Panc1 (cell line): Measurements from ENCODE around the gene H6PD. TPM values are rescaled to one million over a fixed set of nuclear protein-coding genes. Genes with fewer than 3 reads are reported as not detected.

Source experiments
- ATAC-seq: fragments of 200-7000 bp; cut with Tn5 transposase; 2 replicates; pipeline ENCODE4 v1.9.1; 2020; ENCODE audit warnings: mild to moderate bottlenecking, moderate library complexity
- BruUV-seq: library from RNA; stranded (reverse); fragments of 400-500 nt; replicated peaks from 2 replicates; lab custom pipeline; 2021; lab: Mats Ljungman, UMichigan
- CTCF ChIA-PET: fragments of 300-600 bp; sonication (Branson Sonifier 250); formaldehyde crosslinking; loops from one replicate; lab custom pipeline; 2022; ENCODE audit warnings: antibody characterized with exemption; lab: Charles Lee
- POLR2A ChIA-PET: fragments of 300-600 bp; sonication (Branson Sonifier 250); formaldehyde crosslinking; loops from one replicate; lab custom pipeline; 2022; ENCODE audit warnings: antibody characterized with exemption; lab: Charles Lee
- DNase-seq: peaks from one replicate; pipeline ENCODE4 v3.0.0-alpha.2; 2010; ENCODE audit warnings: low read depth, low spot score
- H3K27ac ChIP-seq: 2 replicates; pipeline ENCODE4 v1.5.1; 2011; ENCODE audit warnings: mild to moderate bottlenecking, low read length, inconsistent platforms
- H3K27me3 ChIP-seq: fragments of 200-500 bp; sonication (Bioruptor generic); 2 replicates; pipeline ENCODE4 v1.6.0; 2014; ENCODE audit warnings: low read length, inconsistent platforms; ENCODE audit not compliant: control insufficient read depth, insufficient read depth
- H3K36me3 ChIP-seq: fragments of 200-500 bp; sonication (Bioruptor generic); 2 replicates; pipeline ENCODE4 v1.5.1; 2014; ENCODE audit warnings: inconsistent platforms, mild to moderate bottlenecking, low read length, moderate library complexity; ENCODE audit not compliant: control insufficient read depth, insufficient read depth
- H3K4me1 ChIP-seq: 2 replicates; pipeline ENCODE4 v1.5.1; 2011; ENCODE audit warnings: inconsistent platforms, mild to moderate bottlenecking, low read length, moderate library complexity; ENCODE audit not compliant: control insufficient read depth, insufficient read depth
- H3K4me3 ChIP-seq, 2 experiments: 2 replicates each; pipeline ENCODE4 v1.5.1; 2011 to 2012; ENCODE audit warnings: low read depth in 2 of 2, low read length in 2 of 2, mild to moderate bottlenecking in 2 of 2, inconsistent platforms in 1 of 2, moderate library complexity in 1 of 2
- H3K9me3 ChIP-seq: fragments of 200-500 bp; sonication (Bioruptor generic); 2 replicates; pipeline ENCODE4 v1.5.1; 2014; ENCODE audit warnings: low read depth, mild to moderate bottlenecking, inconsistent platforms, low read length, moderate library complexity; ENCODE audit not compliant: control insufficient read depth, insufficient read depth
- POLR2AphosphoS5 ChIP-seq: IDR thresholded peaks from 2 replicates; pipeline ENCODE4 v1.6.1; 2012; ENCODE audit warnings: mild to moderate bottlenecking, low read depth, low read length, moderate library complexity
- SIN3A ChIP-seq: IDR thresholded peaks from 2 replicates; pipeline ENCODE4 v1.6.1; 2012; ENCODE audit warnings: low read depth, mild to moderate bottlenecking, low read length, moderate library complexity, borderline replicate concordance; ENCODE audit not compliant: insufficient read depth
- TCF7L2 ChIP-seq: IDR thresholded peaks from 2 replicates; pipeline ENCODE4 v1.6.1; 2011; ENCODE audit warnings: mild to moderate bottlenecking, low read depth, low read length, inconsistent platforms
- in situ Hi-C: cut with HindIII; loops from 2 replicates; pipeline ENCODE4 v1.10.0; 2016; ENCODE audit warnings: low sequenced_read_pairs, low pct_unique_long_range_greater_than_20kb
- intact Hi-C: fragments of 100-400 bp; cut with micrococcal nuclease; formaldehyde crosslinking; loops from one replicate; pipeline ENCODE4 v1.10.0; 2022; ENCODE audit not compliant: unreplicated experiment
- total RNA-seq: library from RNA; stranded (reverse); gene quantifications from one replicate; pipeline ENCODE4 v1.2.1, GENCODE V29; 2021; ENCODE audit not compliant: unreplicated experiment
- TF ChIP-seq, protein P1 (sequence below): fragments of 450-650 bp; IDR thresholded peaks from 2 replicates; pipeline ENCODE4 v1.5.1; 2017; ENCODE audit warnings: mild to moderate bottlenecking
- TF ChIP-seq, protein P2 (sequence below), 2 experiments: IDR thresholded peaks; 2 replicates each; pipeline ENCODE4 v1.6.1; 2011 to 2012; ENCODE audit warnings: low read depth in 2 of 2, control low read depth in 1 of 2, low read length in 1 of 2, mild to moderate bottlenecking in 1 of 2, moderate library complexity in 1 of 2; ENCODE audit not compliant: insufficient read depth in 1 of 2

Gene H6PD
- total RNA-seq, 1 experiment from 2014 or later: 23.5 TPM

DNA sequence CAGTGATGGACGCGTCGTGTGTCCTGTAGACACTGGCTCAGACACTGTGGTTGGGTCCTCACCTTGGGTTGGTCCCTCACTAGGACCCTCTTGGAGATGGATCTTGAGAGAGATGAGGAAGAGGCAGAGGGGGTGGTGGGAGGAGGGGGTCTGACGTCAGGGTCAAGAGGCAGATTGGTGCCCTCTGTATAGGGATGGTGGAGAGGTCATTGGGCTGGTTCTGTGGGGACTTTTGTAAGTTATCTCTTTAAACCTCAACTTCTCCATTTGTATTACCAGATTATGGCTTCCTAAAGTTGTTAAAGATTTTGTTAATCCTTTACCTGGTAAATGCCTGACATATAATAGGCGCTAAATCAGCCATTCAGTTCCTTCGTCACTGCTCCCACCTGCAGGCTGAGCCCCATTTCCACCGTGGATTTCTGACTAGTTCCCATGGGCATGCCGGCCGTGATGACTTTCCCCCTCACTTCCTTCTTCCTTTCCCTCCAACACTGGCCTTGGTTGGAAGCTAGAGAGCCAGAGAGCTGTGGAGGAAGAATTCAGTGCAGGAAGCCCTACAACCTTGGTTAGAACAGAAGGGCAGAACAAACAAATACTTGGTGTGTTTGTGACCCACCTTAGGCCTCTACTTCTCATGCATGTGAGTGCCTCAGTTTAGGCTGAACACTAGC is 8.6 kb downstream of the H6PD start:
- ChIA-PET CTCF (no interaction called here), POLR2A (no interaction called here)
- no peak for ATAC-seq
- in situ Hi-C loops: no loop called here
- H3K9me3 ChIP-seq: no peaks in the 10 kb centered on the region
- no TSS peak for BruUV-seq
- no peak overlapping the region for H3K4me3 ChIP-seq
- DNase-seq: no peak
- no peak for TF ChIP-seq SIN3A
- intact Hi-C loops: no loop called here
- H3K27ac ChIP-seq: no peak overlapping the region
- 0 out of 2 replicates have a peak, but pooled peaks cover 2% of the 10 kb centered on the region for H3K4me1 ChIP-seq
- H3K27me3 ChIP-seq: no peaks in the 10 kb centered on the region
- H3K36me3 ChIP-seq: no peaks in the 10 kb centered on the region

DNA sequence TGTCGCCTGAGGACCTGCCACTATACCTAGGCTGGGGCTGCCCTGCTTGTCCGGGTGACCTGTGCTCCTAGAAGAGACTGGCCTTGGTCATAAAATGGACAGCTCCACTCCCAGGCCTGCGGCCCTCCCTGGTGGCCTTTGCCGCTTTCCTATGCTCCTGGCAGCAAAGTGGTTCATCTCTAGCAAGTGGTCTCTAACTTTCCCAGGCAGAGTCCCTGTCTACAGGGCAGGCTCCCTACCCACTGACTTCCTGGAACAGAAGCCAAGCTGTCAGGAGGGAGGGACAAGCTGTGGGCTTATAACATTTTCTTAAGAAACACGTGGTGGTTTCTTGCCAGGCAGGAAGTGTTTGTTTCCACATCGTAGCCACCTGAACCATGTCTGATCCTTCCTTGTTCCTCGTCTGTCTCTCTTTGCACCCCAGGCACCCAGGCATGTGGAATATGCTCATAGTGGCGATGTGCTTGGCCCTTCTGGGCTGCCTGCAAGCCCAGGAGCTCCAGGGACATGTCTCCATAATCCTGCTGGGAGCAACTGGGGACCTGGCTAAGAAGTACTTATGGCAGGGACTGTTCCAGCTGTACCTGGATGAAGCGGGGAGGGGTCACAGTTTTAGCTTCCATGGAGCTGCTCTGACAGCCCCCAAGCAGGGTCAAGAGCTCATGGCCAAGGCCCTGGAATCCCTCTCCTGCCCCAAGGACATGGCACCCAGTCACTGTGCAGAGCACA is 10.1 kb downstream of the H6PD start:
- POLR2A ChIA-PET: no interaction called here
- no peak for ATAC-seq
- in situ Hi-C loops: no loop called here
- H3K27me3 ChIP-seq: no peaks in the 10 kb centered on the region
- no peaks in the 10 kb centered on the region for H3K4me1 ChIP-seq
- H3K36me3 ChIP-seq: no peaks in the 10 kb centered on the region
- DNase-seq: no peak
- intact Hi-C loops: no loop called here
- H3K4me3 ChIP-seq: no peak overlapping the region
- BruUV-seq: no TSS peak
- no peaks in the 10 kb centered on the region for H3K9me3 ChIP-seq
- TF ChIP-seq TCF7L2: no peak
- H3K27ac ChIP-seq: no peak overlapping the region
- CTCF ChIA-PET: interaction anchor here (0.6 kb wide), 1 partner anchor 158 kb away, joined by 6 read pairs; no protein-coding TSS in a partner anchor

DNA sequence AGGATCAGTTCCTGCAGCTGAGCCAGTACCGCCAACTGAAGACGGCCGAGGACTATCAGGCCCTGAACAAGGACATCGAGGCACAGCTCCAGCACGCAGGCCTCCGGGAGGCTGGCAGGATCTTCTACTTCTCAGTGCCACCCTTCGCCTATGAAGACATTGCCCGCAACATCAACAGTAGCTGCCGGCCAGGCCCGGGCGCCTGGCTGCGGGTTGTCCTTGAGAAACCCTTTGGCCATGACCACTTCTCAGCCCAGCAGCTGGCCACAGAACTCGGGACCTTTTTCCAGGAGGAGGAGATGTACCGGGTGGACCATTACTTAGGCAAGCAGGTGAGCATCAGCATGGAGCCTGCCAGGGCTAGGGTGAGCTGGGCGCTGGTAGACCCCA is 10.7 kb downstream of the H6PD start:
- ATAC-seq (no peak), DNase-seq (no peak)
- H3K4me1 ChIP-seq: no peaks in the 10 kb centered on the region
- H3K27me3 ChIP-seq: no peaks in the 10 kb centered on the region
- no peak overlapping the region for H3K4me3 ChIP-seq
- TF ChIP-seq, protein P1, sequence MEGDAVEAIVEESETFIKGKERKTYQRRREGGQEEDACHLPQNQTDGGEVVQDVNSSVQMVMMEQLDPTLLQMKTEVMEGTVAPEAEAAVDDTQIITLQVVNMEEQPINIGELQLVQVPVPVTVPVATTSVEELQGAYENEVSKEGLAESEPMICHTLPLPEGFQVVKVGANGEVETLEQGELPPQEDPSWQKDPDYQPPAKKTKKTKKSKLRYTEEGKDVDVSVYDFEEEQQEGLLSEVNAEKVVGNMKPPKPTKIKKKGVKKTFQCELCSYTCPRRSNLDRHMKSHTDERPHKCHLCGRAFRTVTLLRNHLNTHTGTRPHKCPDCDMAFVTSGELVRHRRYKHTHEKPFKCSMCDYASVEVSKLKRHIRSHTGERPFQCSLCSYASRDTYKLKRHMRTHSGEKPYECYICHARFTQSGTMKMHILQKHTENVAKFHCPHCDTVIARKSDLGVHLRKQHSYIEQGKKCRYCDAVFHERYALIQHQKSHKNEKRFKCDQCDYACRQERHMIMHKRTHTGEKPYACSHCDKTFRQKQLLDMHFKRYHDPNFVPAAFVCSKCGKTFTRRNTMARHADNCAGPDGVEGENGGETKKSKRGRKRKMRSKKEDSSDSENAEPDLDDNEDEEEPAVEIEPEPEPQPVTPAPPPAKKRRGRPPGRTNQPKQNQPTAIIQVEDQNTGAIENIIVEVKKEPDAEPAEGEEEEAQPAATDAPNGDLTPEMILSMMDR: no peak
- TF ChIP-seq, protein P2, sequence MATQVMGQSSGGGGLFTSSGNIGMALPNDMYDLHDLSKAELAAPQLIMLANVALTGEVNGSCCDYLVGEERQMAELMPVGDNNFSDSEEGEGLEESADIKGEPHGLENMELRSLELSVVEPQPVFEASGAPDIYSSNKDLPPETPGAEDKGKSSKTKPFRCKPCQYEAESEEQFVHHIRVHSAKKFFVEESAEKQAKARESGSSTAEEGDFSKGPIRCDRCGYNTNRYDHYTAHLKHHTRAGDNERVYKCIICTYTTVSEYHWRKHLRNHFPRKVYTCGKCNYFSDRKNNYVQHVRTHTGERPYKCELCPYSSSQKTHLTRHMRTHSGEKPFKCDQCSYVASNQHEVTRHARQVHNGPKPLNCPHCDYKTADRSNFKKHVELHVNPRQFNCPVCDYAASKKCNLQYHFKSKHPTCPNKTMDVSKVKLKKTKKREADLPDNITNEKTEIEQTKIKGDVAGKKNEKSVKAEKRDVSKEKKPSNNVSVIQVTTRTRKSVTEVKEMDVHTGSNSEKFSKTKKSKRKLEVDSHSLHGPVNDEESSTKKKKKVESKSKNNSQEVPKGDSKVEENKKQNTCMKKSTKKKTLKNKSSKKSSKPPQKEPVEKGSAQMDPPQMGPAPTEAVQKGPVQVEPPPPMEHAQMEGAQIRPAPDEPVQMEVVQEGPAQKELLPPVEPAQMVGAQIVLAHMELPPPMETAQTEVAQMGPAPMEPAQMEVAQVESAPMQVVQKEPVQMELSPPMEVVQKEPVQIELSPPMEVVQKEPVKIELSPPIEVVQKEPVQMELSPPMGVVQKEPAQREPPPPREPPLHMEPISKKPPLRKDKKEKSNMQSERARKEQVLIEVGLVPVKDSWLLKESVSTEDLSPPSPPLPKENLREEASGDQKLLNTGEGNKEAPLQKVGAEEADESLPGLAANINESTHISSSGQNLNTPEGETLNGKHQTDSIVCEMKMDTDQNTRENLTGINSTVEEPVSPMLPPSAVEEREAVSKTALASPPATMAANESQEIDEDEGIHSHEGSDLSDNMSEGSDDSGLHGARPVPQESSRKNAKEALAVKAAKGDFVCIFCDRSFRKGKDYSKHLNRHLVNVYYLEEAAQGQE (IDR thresholded peaks at IDR 0.05; ENCODE audit: insufficient read depth in 1 of 2, low read depth in 2 of 2, low read length in 1 of 2): no peak
- TF ChIP-seq SIN3A (no peak), TCF7L2 (no peak), POLR2AphosphoS5 (no peak)
- POLR2A ChIA-PET: interaction anchor here (0.6 kb wide), 1 partner anchor 376 kb away, joined by 4 read pairs; no protein-coding TSS in a partner anchor
- H3K36me3 ChIP-seq: no peaks in the 10 kb centered on the region
- CTCF ChIA-PET: interaction anchor here (0.6 kb wide), 1 partner anchor 157 kb away, joined by 6 read pairs; no protein-coding TSS in a partner anchor
- in situ Hi-C loops: no loop called here
- no peaks in the 10 kb centered on the region for H3K9me3 ChIP-seq
- no TSS peak for BruUV-seq
- intact Hi-C loops: no loop called here
- no peak overlapping the region for H3K27ac ChIP-seq
